Lower leg skin (tissue), 4 donors: Measurements from ENCODE around the gene FRAS1. TPM values are rescaled to one million over a fixed set of nuclear protein-coding genes. Genes with fewer than 3 reads are reported as not detected.
"Not testable (repeated sequence)": the region's sequence is repeated elsewhere in the genome, so short reads cannot be mapped to it uniquely, and the experiment has no call there.

Experiments
- DNase-seq, 2 donors: peaks; one replicate each; pipeline ENCODE4 v3.0.0-alpha.2; 2019; ENCODE audit warnings: low spot score in 2 of 2
- H3K4me3 ChIP-seq: fragments of 200-600 bp; sonication (generic); 2 replicates; pipeline ENCODE4 v1.5.1; 2017; ENCODE audit warnings: mild to moderate bottlenecking, low read depth; ENCODE audit not compliant: poor library complexity, severe bottlenecking
- CTCF ChIP-seq, 3 donors: fragments of 450-650 bp; IDR thresholded peaks; one replicate each; pipeline ENCODE4 v1.5.1; 2016; ENCODE audit warnings: antibody characterized with exemption in 3 of 3, mild to moderate bottlenecking in 3 of 3, moderate library complexity in 2 of 3
- POLR2A ChIP-seq, 2 donors: fragments of 450-650 bp; IDR thresholded peaks; one replicate each; pipeline ENCODE4 v1.6.1; 2016 to 2017; ENCODE audit warnings: antibody characterized with exemption in 2 of 2, mild to moderate bottlenecking in 1 of 2, moderate library complexity in 1 of 2
- WGBS, 2 donors: methylation state at CpG; one replicate each; pipeline ENCODE4 v1.1.5; 2018; 5-methylcytosine and 5-hydroxymethylcytosine counted together
- intact Hi-C: fragments of 100-400 bp; cut with DNase I; formaldehyde crosslinking; loops from one replicate; pipeline ENCODE4 v1.15.0; 2023; ENCODE audit warnings: low total_unique reads
- total RNA-seq, 4 donors: library from RNA; depleted of rRNA; stranded (reverse); fragments of >200 nt; gene quantifications; one replicate each; pipeline ENCODE4 v1.1.0, GENCODE V29; 2016

The FRAS1 gene
- total RNA-seq, 4 donors from 2014 or later = 0.83 to 5.3 (median 3.0) TPM

DNA sequence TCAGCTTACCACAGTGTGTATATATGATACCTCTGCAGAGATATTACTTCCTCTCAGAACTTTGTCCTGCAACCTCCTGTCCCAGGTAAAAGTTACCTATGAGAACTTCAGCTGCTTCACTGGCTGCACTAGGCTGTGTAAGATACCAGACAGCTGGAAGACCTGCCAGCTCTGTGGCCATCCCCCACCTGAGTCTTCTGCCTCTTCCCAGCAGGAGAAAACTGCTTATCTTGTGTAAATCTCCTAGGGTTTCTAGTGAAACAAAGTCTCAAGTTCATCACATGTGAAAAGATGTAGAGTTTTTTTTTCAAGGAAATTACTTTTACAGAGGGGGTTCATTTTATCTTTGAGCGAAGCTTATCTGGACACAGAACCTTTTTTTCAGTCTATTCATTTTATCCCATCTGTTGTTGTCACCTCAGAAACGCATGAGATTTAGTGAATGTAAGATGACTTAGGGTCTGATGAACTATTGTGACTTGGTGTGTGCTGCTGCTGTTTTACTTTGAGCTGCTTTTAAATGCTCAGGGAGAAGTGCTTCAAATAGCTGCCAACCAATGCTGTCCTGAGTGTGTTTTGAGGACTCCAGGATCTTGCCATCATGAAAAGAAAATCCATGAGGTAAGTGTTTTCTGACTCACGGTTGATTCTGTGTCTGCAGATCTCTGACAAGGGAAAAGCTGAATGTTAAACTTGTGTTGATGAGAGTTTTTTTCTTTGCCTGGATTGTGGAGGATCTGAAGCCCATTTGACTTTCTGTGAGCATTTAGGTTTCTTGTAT, 187.8 kb downstream of the FRAS1 start:
- H3K4me3 ChIP-seq = no peak overlapping the region
- intact Hi-C loops = no loop called here
- DNase-seq = no peak
- WGBS, 2 donors = 74 to 79% methylated on average over 3 of the region's 3 CpGs
- TF ChIP-seq POLR2A (IDR thresholded peaks at IDR 0.05) = no peak
- TF ChIP-seq CTCF (IDR thresholded peaks at IDR 0.05) = no peak

DNA sequence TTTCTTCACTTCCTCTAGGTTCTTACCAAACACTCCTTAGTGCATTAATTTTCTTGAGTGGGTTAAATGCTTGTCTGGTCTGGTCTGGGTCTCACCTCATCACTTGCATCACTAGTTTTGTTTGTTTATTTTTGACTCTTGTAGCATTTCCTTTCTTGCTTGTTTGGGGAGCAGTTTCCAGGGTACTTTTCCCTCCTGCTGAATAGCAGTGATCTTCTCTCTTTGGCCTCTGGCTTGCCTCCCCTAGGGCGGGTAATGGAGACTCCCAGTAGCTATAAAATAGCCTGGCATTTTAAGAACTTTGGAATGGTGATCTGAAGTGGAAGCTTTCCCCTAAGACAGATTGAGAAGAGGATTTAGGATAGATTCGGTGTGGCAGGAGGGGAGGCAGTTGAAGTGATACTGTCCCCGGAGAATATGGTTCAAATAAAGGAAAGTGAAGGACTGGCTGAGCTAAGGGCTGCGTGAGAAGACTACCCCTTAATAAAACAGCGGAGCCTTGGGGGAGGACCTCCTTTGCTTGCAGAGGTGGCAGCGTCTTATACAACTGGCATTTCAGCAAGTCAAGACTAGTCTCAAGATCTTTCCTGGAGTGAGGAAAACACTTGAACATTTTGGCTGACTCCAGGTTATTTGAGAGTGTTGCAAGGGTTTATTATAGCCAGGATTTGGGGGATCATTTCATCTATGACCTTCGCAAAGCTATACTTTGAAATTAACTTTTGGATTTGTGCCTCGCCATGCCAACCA, 190.6 kb downstream of the FRAS1 start:
- H3K4me3 ChIP-seq = no peak overlapping the region
- 58 to 65% methylated on average over 8 of the region's 8 CpGs for WGBS, 2 donors
- TF ChIP-seq CTCF (IDR thresholded peaks at IDR 0.05) (no peak), POLR2A (IDR thresholded peaks at IDR 0.05) (no peak)
- no peak for DNase-seq
- intact Hi-C loops = no loop called here

GRCh38 chr4:78250500-78250899, 193.4 kb downstream of the FRAS1 start:
- DNase-seq = no peak
- WGBS, 2 donors = 71 to 74% methylated on average over 2 of the region's 2 CpGs
- TF ChIP-seq POLR2A (IDR thresholded peaks at IDR 0.05) (no peak), CTCF (IDR thresholded peaks at IDR 0.05) (no peak)
- no peak overlapping the region for H3K4me3 ChIP-seq
- intact Hi-C loops = no loop called here

- not testable (repeated sequence) for DNase-seq, H3K4me3 ChIP-seq
- 74 to 77% methylated on average over 8 of the region's 8 CpGs for WGBS, 2 donors
These were observed 195.7 kb downstream of the FRAS1 start for GRCh38 chr4:78252773-78253172.

DNA sequence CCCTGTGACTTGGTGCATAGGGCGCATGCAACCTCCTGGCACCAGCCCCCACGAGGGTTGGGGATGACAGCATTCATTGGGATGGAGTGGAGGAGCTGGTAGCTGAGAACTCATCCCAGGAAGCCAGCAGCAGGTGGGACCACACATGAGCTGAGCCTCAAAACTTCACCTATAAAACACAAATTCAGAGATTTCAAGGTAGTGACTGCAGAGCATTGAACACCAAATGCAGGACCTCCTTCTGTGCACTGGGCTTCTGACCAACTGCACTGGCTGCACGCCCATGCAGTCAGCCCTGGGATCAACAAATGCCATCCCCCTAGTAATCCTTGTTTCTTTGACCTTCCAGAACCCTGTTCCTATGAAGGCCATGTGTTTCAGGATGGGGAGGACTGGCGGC, 197.8 kb downstream of the FRAS1 start:
- no peak for TF ChIP-seq POLR2A (IDR thresholded peaks at IDR 0.05)
- TF ChIP-seq CTCF (IDR thresholded peaks at IDR 0.05) = no peak
- intact Hi-C loops = no loop called here
- H3K4me3 ChIP-seq = no peak overlapping the region
- no peak for DNase-seq
- 60 to 61% methylated on average over 4 of the region's 4 CpGs for WGBS, 2 donors

More at GRCh38 chr4:78252773-78253172, 195.7 kb downstream of the FRAS1 start:
- intact Hi-C loops = not testable (repeated sequence)

DNA sequence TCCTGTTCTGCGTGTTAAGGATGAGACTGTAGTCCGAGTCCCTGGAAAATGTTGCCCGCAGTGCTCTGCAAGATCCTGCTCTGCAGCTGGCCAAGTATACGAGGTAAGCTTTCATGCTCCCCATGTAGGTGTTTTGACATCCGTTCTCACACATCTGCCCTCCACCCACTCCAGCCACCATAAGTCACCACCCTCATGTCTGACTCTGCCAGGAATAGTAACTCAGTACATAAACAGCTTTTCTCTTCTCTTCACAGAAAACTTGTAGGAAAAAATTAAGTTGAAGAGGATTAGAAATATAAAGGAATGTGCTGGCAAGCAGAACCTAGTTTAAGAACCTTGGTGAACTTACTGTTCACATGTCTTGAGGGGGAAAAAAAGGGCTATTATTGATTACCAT, 207.9 kb downstream of the FRAS1 start:
- 46 to 64% methylated on average over 5 of the region's 5 CpGs for WGBS, 2 donors
- no peak overlapping the region for H3K4me3 ChIP-seq
- TF ChIP-seq CTCF (IDR thresholded peaks at IDR 0.05) (no peak), POLR2A (IDR thresholded peaks at IDR 0.05) (no peak)
- DNase-seq = no peak
- intact Hi-C loops = no loop called here
